Activated CD8-positive, alpha-beta memory T cell treated with anti-CD3 and anti-CD28 coated beads, Interleukin-2, amount 10 ng/mL, durations not matched to agents 7 days and 5 days (primary cell): ENCODE results near the gene FAM107B. TPM values are rescaled to one million over a fixed set of nuclear protein-coding genes. Genes with fewer than 3 reads are reported as not detected.

Experiments
- ATAC-seq: fragments of 150-1000 bp; cut with Tn5 transposase; one replicate; pipeline ENCODE4 v1.10.0; 2021; ENCODE audit warnings: moderate library complexity
- CTCF ChIA-PET: fragments of 350-600 bp; sonication (Branson Sonifier 250); formaldehyde crosslinking; loops from one replicate; lab custom pipeline; 2021; ENCODE audit warnings: antibody characterized with exemption; lab: Charles Lee
- DNase-seq: peaks from one replicate; pipeline ENCODE4 v3.0.0-alpha.2; 2020
- H3K27ac Mint-ChIP-seq: one replicate; pipeline ENCODE4 v1.8.0; 2021; ENCODE audit warnings: mild to moderate bottlenecking, mixed read lengths
- H3K27me3 Mint-ChIP-seq: one replicate; pipeline ENCODE4 v1.8.0; 2021; ENCODE audit warnings: mixed read lengths
- H3K36me3 Mint-ChIP-seq: one replicate; pipeline ENCODE4 v1.8.0; 2021; ENCODE audit warnings: mild to moderate bottlenecking, mixed read lengths
- H3K4me1 Mint-ChIP-seq: one replicate; pipeline ENCODE4 v1.8.0; 2021; ENCODE audit warnings: mixed read lengths
- H3K4me3 Mint-ChIP-seq: one replicate; pipeline ENCODE4 v1.8.0; 2021; ENCODE audit warnings: mild to moderate bottlenecking, moderate library complexity, mixed read lengths
- H3K9me3 Mint-ChIP-seq: one replicate; pipeline ENCODE4 v1.8.0; 2022; ENCODE audit warnings: low read depth, mixed read lengths
- total RNA-seq, 2 experiments: library from RNA; stranded (reverse); gene quantifications; one replicate each; pipeline ENCODE4 v1.2.3, GENCODE V29; 2021

FAM107B gene
- total RNA-seq, 2 experiments from 2014 or later: 114 to 208 TPM

DNA sequence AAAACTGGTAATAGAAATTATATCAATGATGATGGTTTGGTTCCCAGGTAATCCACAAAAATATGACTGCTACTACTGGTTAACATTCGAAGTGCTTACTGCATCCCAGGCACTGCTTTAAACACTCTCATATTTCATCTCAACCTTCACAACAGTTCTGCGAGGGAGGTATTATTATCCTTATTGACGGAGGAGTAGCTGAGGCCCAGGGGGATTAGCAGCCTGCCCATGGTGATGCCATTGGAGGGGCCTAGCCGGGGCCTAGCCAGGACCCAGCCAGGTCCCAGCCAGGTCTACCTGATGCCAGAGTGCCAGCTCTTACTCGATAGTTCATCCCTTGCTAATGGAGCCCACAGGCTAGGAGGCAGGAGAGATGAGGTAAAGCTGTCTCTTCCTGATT is 217.1 kb downstream of the FAM107B start:
- no peak for ATAC-seq
- no peak overlapping the region for H3K4me3 Mint-ChIP-seq
- peaks cover 20% of the 10 kb centered on the region for H3K36me3 Mint-ChIP-seq
- CTCF ChIA-PET: interaction anchor here (1.0 to 3.1 kb wide), 6 partner anchors 8 to 266 kb away, joined by 3 to 11 read pairs (median 3); no protein-coding TSS in a partner anchor
- no peak overlapping the region for H3K27ac Mint-ChIP-seq
- no peak for DNase-seq
- H3K9me3 Mint-ChIP-seq: no peaks in the 10 kb centered on the region
- H3K4me1 Mint-ChIP-seq: peaks cover 97% of the 10 kb centered on the region
- H3K27me3 Mint-ChIP-seq: no peaks in the 10 kb centered on the region

DNA sequence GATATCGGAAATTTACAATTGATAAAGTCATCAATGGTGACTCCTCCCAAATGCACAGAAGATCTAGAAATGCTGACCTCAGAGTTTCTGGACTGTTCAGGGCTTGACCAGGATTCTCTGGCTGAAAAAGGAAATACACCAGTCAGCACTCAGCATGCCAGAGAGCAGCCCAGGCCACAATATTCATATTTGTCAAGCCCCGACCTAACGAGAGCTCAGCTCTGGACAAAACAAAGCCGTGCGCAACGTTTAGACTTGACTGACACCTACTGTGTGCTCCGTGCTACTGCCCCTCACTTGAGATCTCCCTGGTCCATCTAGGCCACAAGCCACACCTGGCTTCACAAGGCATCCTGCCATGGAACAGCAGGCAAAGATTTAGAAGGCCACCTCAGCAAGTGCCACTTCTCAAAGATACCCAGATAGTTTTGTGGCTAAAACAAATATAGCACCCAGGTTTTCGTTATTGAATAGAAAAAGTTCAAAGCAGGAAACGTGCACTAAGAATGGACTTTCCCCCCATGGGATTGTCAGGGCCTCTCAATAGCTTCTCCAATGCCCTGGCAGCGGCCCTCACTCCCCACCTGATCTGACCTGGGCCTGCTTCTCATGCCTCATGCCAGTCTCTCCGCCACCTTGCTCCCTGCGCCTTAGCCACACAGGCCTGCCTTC is 218.3 kb downstream of the FAM107B start:
- CTCF ChIA-PET: interaction anchor here (0.9 to 3.1 kb wide), 8 partner anchors 13 to 370 kb away, joined by 3 to 11 read pairs (median 4); no protein-coding TSS in a partner anchor
- DNase-seq: peak; percentile 64
- H3K27ac Mint-ChIP-seq: peak overlapping the region; percentile 74

DNA sequence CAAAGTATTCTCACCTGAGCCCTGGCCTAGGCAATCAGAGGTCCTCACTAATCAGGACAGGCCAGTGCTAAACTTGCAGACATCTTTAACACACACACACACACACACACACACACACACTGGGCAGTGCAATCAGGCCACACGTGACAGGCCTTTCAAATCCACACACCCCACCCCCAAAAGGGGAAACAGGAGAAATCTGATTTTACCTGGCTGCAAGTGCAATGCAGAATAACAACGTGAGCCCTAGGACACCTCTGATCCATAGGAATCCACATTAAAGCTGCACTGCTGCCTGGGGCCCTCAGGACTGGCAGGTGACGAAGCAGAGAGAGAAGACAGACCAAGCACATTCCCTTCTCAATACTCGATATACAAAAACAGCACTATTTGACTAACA is 218.9 kb downstream of the FAM107B start:
- no peak for ATAC-seq
- H3K36me3 Mint-ChIP-seq: peaks cover 27% of the 10 kb centered on the region
- CTCF ChIA-PET: interaction anchor here (0.9 to 3.1 kb wide), 6 partner anchors 13 to 370 kb away, joined by 3 to 11 read pairs (median 4); no protein-coding TSS in a partner anchor
- H3K9me3 Mint-ChIP-seq: no peaks in the 10 kb centered on the region
- peak overlapping the region; percentile 74 for H3K27ac Mint-ChIP-seq
- H3K4me1 Mint-ChIP-seq: peaks cover 94% of the 10 kb centered on the region
- no peak overlapping the region for H3K4me3 Mint-ChIP-seq
- no peaks in the 10 kb centered on the region for H3K27me3 Mint-ChIP-seq
- DNase-seq: no peak

More for the DNA sequence above, 218.3 kb downstream of the FAM107B start:
- peak; percentile 62 for ATAC-seq
- no peaks in the 10 kb centered on the region for H3K9me3 Mint-ChIP-seq
- no peak overlapping the region for H3K4me3 Mint-ChIP-seq
- no peaks in the 10 kb centered on the region for H3K27me3 Mint-ChIP-seq
- H3K36me3 Mint-ChIP-seq: peaks cover 29% of the 10 kb centered on the region
- peaks cover 95% of the 10 kb centered on the region for H3K4me1 Mint-ChIP-seq

DNA sequence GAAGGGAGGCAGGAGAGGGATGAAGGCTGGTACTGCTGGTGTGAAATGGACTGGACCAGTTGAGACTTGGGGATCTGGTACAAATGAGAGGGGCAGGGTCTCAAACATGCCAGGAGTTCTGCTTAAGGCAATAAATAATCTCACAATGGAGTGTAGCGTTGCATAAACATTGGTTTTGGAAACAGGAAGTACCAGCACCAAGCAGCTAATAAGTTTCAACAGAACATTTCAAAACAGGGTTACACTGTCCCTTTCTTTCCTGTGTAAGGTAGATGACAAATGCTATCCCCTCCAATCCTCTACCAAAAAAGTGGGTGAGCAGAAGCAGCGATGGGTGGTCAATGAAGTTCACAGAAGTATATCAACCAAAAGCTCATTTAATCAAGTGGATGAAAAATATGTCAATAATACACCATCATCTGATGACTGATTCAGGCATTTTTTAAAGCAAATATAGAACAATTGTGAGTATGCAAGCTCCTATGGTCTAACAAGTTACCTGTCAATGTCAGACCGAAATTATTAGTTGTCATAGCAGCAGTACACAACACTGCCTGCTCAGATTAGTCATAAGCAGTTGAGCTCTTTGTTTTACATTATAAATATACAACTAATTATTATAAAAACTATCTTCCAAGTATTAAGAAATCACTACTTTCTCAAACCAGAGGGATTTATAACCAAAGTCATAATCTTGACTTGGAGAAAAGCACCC is 220.0 kb downstream of the FAM107B start:
- Mint-ChIP-seq H3K27me3 (no peaks in the 10 kb centered on the region), H3K27ac (peak overlapping the region; percentile 77), H3K4me1 (peaks cover 92% of the 10 kb centered on the region), H3K9me3 (no peaks in the 10 kb centered on the region), H3K4me3 (peak overlapping the region; percentile 5), H3K36me3 (peaks cover 33% of the 10 kb centered on the region)
- CTCF ChIA-PET: interaction anchor here (0.7 to 2.0 kb wide), 7 partner anchors 11 to 282 kb away, joined by 3 to 11 read pairs (median 3); no protein-coding TSS in a partner anchor
- no peak for DNase-seq
- ATAC-seq: peak; percentile 32

DNA sequence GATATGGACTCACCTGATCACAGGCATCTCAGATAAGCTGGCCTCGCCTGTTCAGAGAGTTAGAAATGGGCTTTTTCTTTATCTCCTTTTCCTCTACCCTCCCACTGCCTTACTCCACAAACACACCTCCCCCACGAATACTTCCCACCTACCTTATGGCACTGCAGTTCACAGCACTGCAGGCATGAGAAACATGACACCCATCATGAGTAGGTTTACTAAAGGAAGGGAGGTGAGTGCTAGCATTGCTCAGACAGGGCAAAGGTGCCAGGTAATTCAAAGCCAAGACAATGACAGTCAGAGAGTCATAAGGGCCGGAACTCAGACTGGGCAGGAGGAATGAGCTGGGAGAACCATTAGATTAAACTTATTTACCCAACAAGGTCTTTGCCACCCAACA is 220.6 kb downstream of the FAM107B start:
- CTCF ChIA-PET: interaction anchor here (0.7 to 2.0 kb wide), 7 partner anchors 10 to 283 kb away, joined by 3 to 11 read pairs (median 4); no protein-coding TSS in a partner anchor
- Mint-ChIP-seq H3K36me3 (peaks cover 33% of the 10 kb centered on the region), H3K4me3 (no peak overlapping the region), H3K27me3 (no peaks in the 10 kb centered on the region), H3K27ac (peak overlapping the region; percentile 77), H3K9me3 (no peaks in the 10 kb centered on the region), H3K4me1 (peaks cover 91% of the 10 kb centered on the region)
- DNase-seq: no peak
- no peak for ATAC-seq

DNA sequence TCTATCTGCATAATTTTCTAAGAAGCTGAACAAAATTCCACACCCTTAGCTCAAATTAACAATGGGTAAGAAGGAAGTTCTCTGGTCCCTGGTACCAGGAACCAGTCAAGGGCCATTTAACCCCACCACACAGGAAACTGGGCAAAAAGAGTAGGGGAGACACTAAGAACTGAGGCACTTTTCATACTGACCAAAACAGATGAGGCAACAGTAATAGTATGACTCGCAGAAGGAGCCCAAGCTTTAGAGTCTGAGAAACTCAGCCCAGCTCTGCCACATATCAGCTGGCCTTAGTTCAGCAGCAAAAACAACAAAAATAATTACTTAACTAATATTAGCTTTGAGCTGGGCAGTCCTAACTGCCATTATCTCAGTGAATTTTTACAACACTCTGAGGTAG is 221.2 kb downstream of the FAM107B start:
- peaks cover 87% of the 10 kb centered on the region for H3K4me1 Mint-ChIP-seq
- ATAC-seq: peak; percentile 59
- no peaks in the 10 kb centered on the region for H3K9me3 Mint-ChIP-seq
- peaks cover 33% of the 10 kb centered on the region for H3K36me3 Mint-ChIP-seq
- peak overlapping the region; percentile 56 for H3K27ac Mint-ChIP-seq
- no peaks in the 10 kb centered on the region for H3K27me3 Mint-ChIP-seq
- peak; percentile 64 for DNase-seq
- no peak overlapping the region for H3K4me3 Mint-ChIP-seq
- CTCF ChIA-PET: interaction anchor here (1.0 to 2.0 kb wide), 5 partner anchors 9 to 283 kb away, joined by 3 to 11 read pairs (median 5); no protein-coding TSS in a partner anchor

DNA sequence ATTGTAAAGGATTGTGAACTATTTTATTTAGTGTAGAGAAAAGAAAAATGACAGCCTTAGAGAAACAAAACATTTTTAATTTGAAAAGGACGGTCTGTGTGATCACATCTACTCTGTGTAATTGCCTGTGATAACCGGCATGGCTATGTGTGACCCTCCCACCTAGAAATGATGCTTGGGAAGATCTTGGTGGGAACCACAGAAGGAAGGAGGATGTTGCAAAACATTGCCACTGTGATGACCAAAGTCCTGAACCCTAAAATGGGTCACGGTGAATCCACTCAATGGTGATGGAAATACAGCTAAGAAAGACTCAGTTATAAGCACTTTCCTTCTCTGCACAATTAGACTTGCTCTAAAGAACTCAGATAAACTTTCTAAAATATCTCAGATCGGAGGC is 222.7 kb downstream of the FAM107B start:
- H3K9me3 Mint-ChIP-seq: no peaks in the 10 kb centered on the region
- peak overlapping the region; percentile 25 for H3K27ac Mint-ChIP-seq
- H3K36me3 Mint-ChIP-seq: peaks cover 33% of the 10 kb centered on the region
- no peak for DNase-seq
- no peaks in the 10 kb centered on the region for H3K27me3 Mint-ChIP-seq
- ATAC-seq: no peak
- peaks cover 75% of the 10 kb centered on the region for H3K4me1 Mint-ChIP-seq
- H3K4me3 Mint-ChIP-seq: no peak overlapping the region
- CTCF ChIA-PET: interaction anchor here (0.5 to 2.0 kb wide), 5 partner anchors 8 to 377 kb away, joined by 3 to 5 read pairs (median 4); no protein-coding TSS in a partner anchor

DNA sequence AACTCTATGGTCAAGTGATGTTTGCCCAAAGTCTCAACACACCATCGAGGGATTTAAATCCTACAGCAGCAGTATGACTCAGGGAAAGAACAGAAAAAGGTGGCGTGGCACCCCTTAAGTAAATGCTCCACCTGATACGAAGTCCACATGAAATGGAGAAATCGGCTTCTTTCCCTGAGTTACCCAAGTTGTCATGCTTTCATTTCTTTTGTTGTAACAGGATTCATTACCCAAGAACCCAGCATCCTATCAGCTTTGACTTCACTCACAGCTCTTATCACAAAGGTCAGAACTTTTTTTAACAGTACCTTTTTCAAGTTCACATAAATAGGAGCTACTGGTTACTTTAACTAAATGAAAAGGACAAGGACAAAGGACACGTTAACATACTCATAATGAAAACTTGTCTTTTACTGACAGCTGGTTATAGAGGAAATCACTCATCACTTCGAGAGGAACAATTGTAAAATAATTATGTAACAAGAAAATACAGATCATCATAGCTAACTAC is 224.2 kb downstream of the FAM107B start:
- peak overlapping the region; percentile 40 for H3K27ac Mint-ChIP-seq
- no peak overlapping the region for H3K4me3 Mint-ChIP-seq
- H3K9me3 Mint-ChIP-seq: no peaks in the 10 kb centered on the region
- no peaks in the 10 kb centered on the region for H3K27me3 Mint-ChIP-seq
- CTCF ChIA-PET: interaction anchor here (0.7 to 2.1 kb wide), 4 partner anchors 7 to 22 kb away, joined by 3 to 6 read pairs (median 4); no protein-coding TSS in a partner anchor
- peaks cover 37% of the 10 kb centered on the region for H3K36me3 Mint-ChIP-seq
- DNase-seq (no peak), ATAC-seq (no peak)
- peaks cover 70% of the 10 kb centered on the region for H3K4me1 Mint-ChIP-seq

DNA sequence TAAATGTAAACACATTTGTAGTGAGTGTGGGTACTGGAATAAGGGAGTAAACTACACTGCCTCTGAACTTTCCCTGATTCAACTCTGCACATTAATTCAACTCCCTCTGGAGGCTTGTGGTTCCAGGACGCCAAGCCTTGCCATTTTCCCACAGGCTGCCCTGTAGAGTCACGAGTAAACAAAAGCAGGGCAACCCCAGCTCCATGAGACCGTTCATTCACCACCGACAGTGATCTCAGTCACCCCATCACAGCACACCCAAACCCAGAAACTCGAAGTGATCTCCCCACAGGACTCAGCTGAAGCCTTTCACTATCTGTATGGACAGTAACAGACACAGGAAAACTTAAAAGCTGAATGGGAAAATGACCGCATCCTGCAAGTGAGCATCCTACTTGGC is 225.2 kb downstream of the FAM107B start:
- Mint-ChIP-seq H3K36me3 (peaks cover 37% of the 10 kb centered on the region), H3K4me3 (no peak overlapping the region), H3K9me3 (no peaks in the 10 kb centered on the region), H3K27me3 (no peaks in the 10 kb centered on the region), H3K27ac (no peak overlapping the region), H3K4me1 (peaks cover 70% of the 10 kb centered on the region)
- CTCF ChIA-PET: interaction anchor here (1.1 to 2.1 kb wide), 6 partner anchors 9 to 51 kb away, joined by 3 to 6 read pairs (median 4); no protein-coding TSS in a partner anchor
- ATAC-seq (no peak), DNase-seq (no peak)

DNA sequence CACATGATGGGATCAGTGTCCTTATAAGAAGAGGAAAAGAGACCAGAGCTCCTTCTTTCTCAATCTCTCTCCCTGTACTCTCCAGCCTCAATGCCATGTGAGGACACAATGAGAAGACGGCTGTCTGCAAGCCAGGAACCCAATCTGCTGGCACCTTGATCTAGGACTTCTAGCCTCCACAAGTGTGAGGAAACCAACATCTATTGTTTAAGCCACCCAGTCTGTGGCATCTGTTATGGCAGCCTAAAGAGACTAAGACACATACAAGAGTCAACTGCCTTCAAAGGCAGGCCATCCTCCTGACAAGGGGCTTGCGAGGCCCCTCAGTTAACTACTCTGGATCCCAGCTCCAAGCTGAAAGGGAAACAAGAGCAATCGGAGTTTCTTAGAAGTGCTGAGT is 225.7 kb downstream of the FAM107B start:
- no peaks in the 10 kb centered on the region for H3K27me3 Mint-ChIP-seq
- no peak overlapping the region for H3K4me3 Mint-ChIP-seq
- H3K36me3 Mint-ChIP-seq: peaks cover 35% of the 10 kb centered on the region
- ATAC-seq: no peak
- no peak overlapping the region for H3K27ac Mint-ChIP-seq
- no peak for DNase-seq
- CTCF ChIA-PET: interaction anchor here (1.1 to 2.1 kb wide), 5 partner anchors 9 to 50 kb away, joined by 3 to 6 read pairs (median 4); no protein-coding TSS in a partner anchor
- no peaks in the 10 kb centered on the region for H3K9me3 Mint-ChIP-seq
- peaks cover 70% of the 10 kb centered on the region for H3K4me1 Mint-ChIP-seq

DNA sequence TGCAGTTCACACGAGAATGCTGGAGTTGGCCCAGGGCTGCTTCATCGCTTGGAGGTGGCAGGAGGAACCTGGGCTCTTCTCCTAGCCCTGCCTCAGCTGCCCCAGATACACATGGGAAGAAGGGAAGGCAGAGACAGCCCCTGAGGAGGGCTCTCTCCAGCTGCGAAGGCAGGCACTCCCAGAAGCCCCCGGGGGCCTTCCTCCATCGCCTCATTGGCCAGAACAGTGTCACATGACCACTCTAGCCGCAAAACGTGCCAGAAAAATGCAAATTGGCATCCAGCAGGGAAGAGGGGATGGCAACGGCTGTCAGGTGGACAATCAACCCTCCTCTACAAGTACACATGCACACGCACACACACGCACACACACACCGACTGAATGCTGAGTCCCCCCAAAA is 226.2 kb downstream of the FAM107B start:
- Mint-ChIP-seq H3K36me3 (peaks cover 35% of the 10 kb centered on the region), H3K4me3 (no peak overlapping the region), H3K9me3 (no peaks in the 10 kb centered on the region), H3K27me3 (no peaks in the 10 kb centered on the region), H3K4me1 (peaks cover 69% of the 10 kb centered on the region), H3K27ac (no peak overlapping the region)
- CTCF ChIA-PET: interaction anchor here (1.6 to 1.9 kb wide), 2 partner anchors 20 to 50 kb away, joined by 4 to 5 read pairs; no protein-coding TSS in a partner anchor
- DNase-seq: no peak
- ATAC-seq: no peak

DNA sequence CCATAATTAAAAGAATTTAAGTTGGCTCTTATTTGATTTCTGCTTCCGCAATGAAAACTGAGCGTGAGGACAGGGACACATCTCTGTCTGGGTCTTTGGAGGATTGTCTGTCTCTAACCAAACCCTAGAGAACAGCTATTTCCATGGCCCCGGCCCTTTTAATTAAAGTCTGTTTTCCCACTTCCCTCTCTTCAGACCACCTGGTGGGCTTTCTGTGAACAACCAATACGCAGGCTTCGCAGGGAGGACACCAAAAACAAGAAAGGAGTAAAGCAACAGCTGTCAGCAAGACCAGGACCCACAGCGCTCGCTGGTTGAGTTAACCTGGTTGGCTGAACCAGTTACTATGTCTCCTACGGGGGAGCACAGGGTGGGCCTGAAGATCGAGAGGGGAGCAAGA is 226.9 kb downstream of the FAM107B start:
- ATAC-seq: no peak
- H3K36me3 Mint-ChIP-seq: peaks cover 30% of the 10 kb centered on the region
- H3K27ac Mint-ChIP-seq: no peak overlapping the region
- H3K9me3 Mint-ChIP-seq: no peaks in the 10 kb centered on the region
- CTCF ChIA-PET: interaction anchor here (1.9 kb wide), 1 partner anchor 49 kb away, joined by 5 read pairs; no protein-coding TSS in a partner anchor
- H3K27me3 Mint-ChIP-seq: no peaks in the 10 kb centered on the region
- peaks cover 69% of the 10 kb centered on the region for H3K4me1 Mint-ChIP-seq
- H3K4me3 Mint-ChIP-seq: no peak overlapping the region
- DNase-seq: no peak

DNA sequence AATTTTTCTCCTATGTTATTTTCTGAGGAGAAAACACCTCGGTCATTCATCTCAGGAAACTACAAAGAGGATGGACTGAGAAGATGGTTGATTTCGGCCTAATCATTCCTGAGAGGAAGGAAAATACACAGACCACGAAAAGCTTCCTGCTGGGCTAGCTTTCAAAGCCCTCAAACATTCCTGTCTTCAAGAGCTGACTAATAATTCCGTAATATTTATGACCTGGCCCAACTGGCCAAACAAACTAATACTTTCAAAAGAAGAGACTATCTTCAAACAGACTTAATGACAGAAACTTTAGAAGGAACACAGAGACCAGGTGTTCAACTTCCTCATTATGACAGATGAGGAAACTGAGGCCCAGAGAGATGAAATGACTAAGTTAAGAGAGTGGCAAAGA is 228.9 kb downstream of the FAM107B start:
- CTCF ChIA-PET: interaction anchor here (0.7 to 1.8 kb wide), 4 partner anchors 8 to 426 kb away, joined by 3 to 10 read pairs (median 4); no protein-coding TSS in a partner anchor
- peaks cover 31% of the 10 kb centered on the region for H3K36me3 Mint-ChIP-seq
- no peaks in the 10 kb centered on the region for H3K27me3 Mint-ChIP-seq
- no peak for ATAC-seq
- no peak for DNase-seq
- H3K27ac Mint-ChIP-seq: no peak overlapping the region
- H3K4me3 Mint-ChIP-seq: no peak overlapping the region
- no peaks in the 10 kb centered on the region for H3K9me3 Mint-ChIP-seq
- peaks cover 63% of the 10 kb centered on the region for H3K4me1 Mint-ChIP-seq
